GM18502 (cell line): ENCODE measurements around the gene ATG4C.
"Not testable (repeated sequence)": the region's sequence is repeated elsewhere in the genome, so short reads cannot be mapped to it uniquely, and the experiment has no call there.

ENCODE experiments used
- ATAC-seq: cut with Tn5 transposase; IDR thresholded peaks from one replicate; pipeline ENCODE4 v1.9.1; 2021; ENCODE audit warnings: mild to moderate bottlenecking; ENCODE audit not compliant: unreplicated experiment, poor library complexity

The ATG4C gene

GRCh38 chr1:62774006-62774405, 9.9 kb upstream of the ATG4C start:
- no peak for ATAC-seq

GRCh38 chr1:62774971-62775595, 8.8 kb upstream of the ATG4C start:
- no peak for ATAC-seq

GRCh38 chr1:62778208-62778607, 5.7 kb upstream of the ATG4C start:
- no peak for ATAC-seq

- no peak for ATAC-seq
Observed at GRCh38 chr1:62781841-62782543, 1.9 kb upstream of the ATG4C start.

- ATAC-seq, result not testable (repeated sequence)
Observed at GRCh38 chr1:62782544-62783212, 1.3 kb upstream of the ATG4C start.

- ATAC-seq, result peak; percentile 31
Observed at GRCh38 chr1:62784509-62785365, 805 bp downstream of the ATG4C start.

GRCh38 chr1:62790716-62791115, 6.8 kb downstream of the ATG4C start:
- no peak for ATAC-seq

GRCh38 chr1:62794053-62794452, 10.1 kb downstream of the ATG4C start:
- no peak for ATAC-seq

- ATAC-seq, result no peak
Observed at GRCh38 chr1:62796221-62796620, 12.3 kb downstream of the ATG4C start.

- no peak for ATAC-seq
Observed at GRCh38 chr1:62799688-62800087, 15.8 kb downstream of the ATG4C start.

- ATAC-seq, result peak; percentile 52
Observed at GRCh38 chr1:62800281-62800680, 16.3 kb downstream of the ATG4C start.

GRCh38 chr1:62800825-62801306, 16.9 kb downstream of the ATG4C start:
- peak; percentile 98 for ATAC-seq

GRCh38 chr1:62809788-62810187, 25.9 kb downstream of the ATG4C start:
- ATAC-seq, result no peak

GRCh38 chr1:62810420-62811274, 26.7 kb downstream of the ATG4C start:
- peak; percentile 97 for ATAC-seq

- ATAC-seq, result no peak
Observed at GRCh38 chr1:62823556-62823955, 39.6 kb downstream of the ATG4C start.

- no peak for ATAC-seq
Observed at GRCh38 chr1:62826901-62827300, 43.0 kb downstream of the ATG4C start.

- ATAC-seq, result not testable (repeated sequence)
Observed at GRCh38 chr1:62827786-62828185, 43.9 kb downstream of the ATG4C start.

GRCh38 chr1:62832276-62832675, 48.3 kb downstream of the ATG4C start:
- ATAC-seq, result no peak

GRCh38 chr1:62833529-62833928, 49.6 kb downstream of the ATG4C start:
- ATAC-seq, result no peak
